BLaER1 treated with 17β-estradiol and CSF1 and Interleukin-3, amounts not matched to agents 10 nM and 100 nM (cell line): ENCODE measurements around the gene ASH1L.
"Not testable (repeated sequence)": the region's sequence is repeated elsewhere in the genome, so short reads cannot be mapped to it uniquely, and the experiment has no call there.

ENCODE experiments used
- H3K27ac ChIP-seq, 11 experiments: shearing (Covaris generic); formaldehyde crosslinking; 2 replicates each; pipeline ENCODE4 v1.8.1; 2022
- H3K27me3 ChIP-seq, 11 experiments: shearing (Covaris generic); formaldehyde crosslinking; 2 replicates each; pipeline ENCODE4 v1.8.1; 2022
- H3K36me3 ChIP-seq, 11 experiments: shearing (Covaris generic); formaldehyde crosslinking; 2 replicates each; pipeline ENCODE4 v1.8.1; 2022
- H3K4me1 ChIP-seq, 10 experiments: shearing (Covaris generic); formaldehyde crosslinking; 2 replicates each; pipeline ENCODE4 v1.8.1; 2022
- H3K4me2 ChIP-seq, 11 experiments: shearing (Covaris generic); formaldehyde crosslinking; 2 replicates each; pipeline ENCODE4 v1.8.1; 2022
- H3K4me3 ChIP-seq, 10 experiments: shearing (Covaris generic); formaldehyde crosslinking; 2 replicates each; pipeline ENCODE4 v1.8.1; 2022
- H3K9ac ChIP-seq, 11 experiments: shearing (Covaris generic); formaldehyde crosslinking; 2 replicates each; pipeline ENCODE4 v1.8.1; 2022
- H3K9me3 ChIP-seq, 11 experiments: shearing (Covaris generic); formaldehyde crosslinking; replicated peaks in 1 of 11; 2 replicates each; pipeline ENCODE4 v1.8.1; 2022
- H4K20me1 ChIP-seq, 11 experiments: shearing (Covaris generic); formaldehyde crosslinking; 2 replicates each; pipeline ENCODE4 v1.8.1; 2022
- Cebpa-rat ChIP-seq, 11 experiments: shearing (Covaris generic); IDR thresholded peaks; 2 replicates each; pipeline ENCODE4 v1.8.1; 2022

Gene ASH1L

DNA sequence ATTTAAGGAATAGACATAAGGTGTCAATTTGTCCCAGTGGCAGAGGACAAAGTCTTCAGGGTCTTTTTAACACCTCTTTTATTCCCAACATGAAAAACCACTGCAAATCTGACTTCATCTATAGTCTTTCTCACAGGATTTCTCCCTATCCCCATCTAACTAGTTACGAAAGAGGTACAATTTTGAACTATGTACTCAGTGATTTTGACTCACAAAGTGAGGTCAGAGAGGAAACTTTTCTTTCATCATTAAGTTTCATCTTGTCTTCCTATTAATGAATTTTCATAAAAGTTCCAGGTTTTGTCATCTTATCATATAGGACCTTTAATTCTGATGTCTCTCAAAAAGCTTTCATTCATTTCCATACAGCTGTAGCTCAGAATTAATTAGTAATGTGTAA lies 63.3 kb downstream of the ASH1L start:
- H3K9ac ChIP-seq = no peak overlapping the region
- no peaks in the 10 kb centered on the region for H3K9me3 ChIP-seq
- peaks cover 11 to 36% (median 25%) of the 10 kb centered on the region in 11 experiments for H3K36me3 ChIP-seq
- peak overlapping the region in 3 of 11 experiments; percentile 58 to 75 (median 67); a peak in 3 of 22 replicates for H3K4me2 ChIP-seq
- no peak overlapping the region for H3K4me3 ChIP-seq
- no peak overlapping the region for H3K27ac ChIP-seq
- no peaks in the 10 kb centered on the region for H3K27me3 ChIP-seq
- H3K4me1 ChIP-seq = peaks cover 9 to 42% (median 15%) of the 10 kb centered on the region in 10 experiments
- TF ChIP-seq Cebpa-rat (IDR thresholded peaks at IDR 0.05) = no peak
- H4K20me1 ChIP-seq = peaks cover 29 to 99% (median 90%) of the 10 kb centered on the region in 11 experiments; a peak in 21 of 22 replicates

GRCh38 chr1:155493595-155493994 lies 69.0 kb downstream of the ASH1L start:
- H3K4me1 ChIP-seq, H3K27me3 ChIP-seq, H3K9me3 ChIP-seq, H3K4me3 ChIP-seq, H3K9ac ChIP-seq, H3K4me2 ChIP-seq, H3K27ac ChIP-seq: not testable (repeated sequence)
- Histone ChIP-seq H3K36me3 (peaks cover 11 to 39% (median 21%) of the 10 kb centered on the region in 11 experiments; a peak in 21 of 22 replicates), H4K20me1 (peaks cover 10 to 97% (median 58%) of the 10 kb centered on the region in 11 experiments; a peak in 20 of 22 replicates)

DNA sequence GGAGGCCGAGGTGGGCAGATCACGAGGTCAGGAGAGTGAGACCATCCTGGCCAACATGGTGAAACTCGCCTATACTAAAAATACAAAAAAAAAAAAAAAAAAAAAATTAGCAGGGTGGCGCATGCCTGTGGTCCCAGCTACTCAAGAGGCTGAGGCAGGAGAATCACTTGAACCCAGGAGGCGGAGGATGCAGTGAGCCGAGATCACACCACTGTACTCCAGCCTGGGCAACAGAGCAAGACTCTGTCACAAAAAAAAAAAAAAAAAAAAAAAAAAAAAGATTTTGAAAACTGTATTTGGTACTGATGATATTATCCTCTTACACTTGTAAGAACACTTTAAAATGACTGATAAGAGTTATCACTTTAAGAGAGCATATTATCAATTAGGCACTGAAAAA lies 74.2 kb downstream of the ASH1L start:
- H3K9me3 ChIP-seq, H3K4me2 ChIP-seq, H3K4me3 ChIP-seq, H3K27ac ChIP-seq, H3K9ac ChIP-seq, H3K27me3 ChIP-seq: not testable (repeated sequence)
- H3K4me1 ChIP-seq = peaks cover 0 to 47% (median 19%) of the 10 kb centered on the region in 10 experiments; a peak in 14 of 20 replicates
- peaks cover 8 to 44% (median 19%) of the 10 kb centered on the region in 11 experiments; a peak in 19 of 22 replicates for H3K36me3 ChIP-seq
- peaks cover 0 to 79% (median 31%) of the 10 kb centered on the region in 11 experiments; a peak in 18 of 22 replicates for H4K20me1 ChIP-seq

- Histone ChIP-seq H3K36me3 (peaks cover 8 to 53% (median 24%) of the 10 kb centered on the region in 11 experiments; a peak in 21 of 22 replicates), H3K9me3 (0 out of 22 replicates have a peak, but pooled peaks cover 0 to 6% (median 0%) of the 10 kb centered on the region in 11 experiments), H3K9ac (no peak overlapping the region), H3K27me3 (no peaks in the 10 kb centered on the region), H3K4me2 (peak overlapping the region in 2 of 11 experiments; percentile 84 to 91; a peak in 4 of 22 replicates), H3K27ac (peak overlapping the region in 5 of 11 experiments; percentile 2 to 73 (median 69); a peak in 6 of 22 replicates), H3K4me3 (no peak overlapping the region), H3K4me1 (peaks cover 0 to 47% (median 19%) of the 10 kb centered on the region in 10 experiments; a peak in 14 of 20 replicates), H4K20me1 (peaks cover 0 to 72% (median 26%) of the 10 kb centered on the region in 11 experiments; a peak in 15 of 22 replicates)
- no peak for TF ChIP-seq Cebpa-rat (IDR thresholded peaks at IDR 0.05)
Observed at GRCh38 chr1:155487541-155487940, 75.1 kb downstream of the ASH1L start.

DNA sequence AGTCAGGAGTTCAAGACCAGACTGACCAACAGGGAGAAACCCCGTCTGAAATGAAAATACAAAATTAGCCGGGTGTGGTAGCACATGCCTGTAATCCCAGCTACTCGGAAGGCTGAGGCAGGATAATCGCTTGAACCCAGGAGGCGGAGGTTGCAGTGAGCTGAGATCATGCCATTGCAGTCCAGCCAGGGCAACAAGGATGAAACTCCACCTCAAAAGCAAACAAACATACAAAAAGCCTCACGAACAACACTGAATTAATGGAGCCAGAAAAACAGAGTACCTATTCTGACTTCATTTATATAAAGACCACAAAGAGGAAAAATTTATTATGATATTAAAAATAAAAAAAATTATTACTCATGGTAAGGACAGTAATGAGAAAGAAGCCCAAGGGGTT lies 75.7 kb downstream of the ASH1L start:
- H3K9me3 ChIP-seq, H3K4me3 ChIP-seq, H3K27me3 ChIP-seq: not testable (repeated sequence)
- Histone ChIP-seq H3K9ac (peak overlapping the region in 1 of 11 experiments; percentile 28; a peak in 2 of 22 replicates), H3K4me1 (peaks cover 0 to 47% (median 19%) of the 10 kb centered on the region in 10 experiments; a peak in 14 of 20 replicates), H3K36me3 (peaks cover 14 to 59% (median 30%) of the 10 kb centered on the region in 11 experiments), H3K4me2 (peak overlapping the region in 5 of 11 experiments; percentile 22 to 91 (median 72); a peak in 8 of 22 replicates), H3K27ac (peak overlapping the region in 6 of 11 experiments; percentile 2 to 73 (median 65); a peak in 11 of 22 replicates), H4K20me1 (peaks cover 0 to 67% (median 26%) of the 10 kb centered on the region in 11 experiments; a peak in 15 of 22 replicates)

- H3K9ac ChIP-seq = peak overlapping the region in 2 of 11 experiments; percentile 34 to 41; a peak in 6 of 22 replicates
- no peak for TF ChIP-seq Cebpa-rat (IDR thresholded peaks at IDR 0.05)
- H3K4me2 ChIP-seq = peak overlapping the region in 7 of 11 experiments; percentile 14 to 91 (median 71); a peak in 11 of 22 replicates
- H3K4me3 ChIP-seq = peak overlapping the region in 1 of 10 experiments; percentile 10; a peak in 1 of 20 replicates
- peaks cover 0 to 9% (median 0%) of the 10 kb centered on the region in 11 experiments; a peak in 2 of 22 replicates for H3K9me3 ChIP-seq
- peaks cover 24 to 69% (median 40%) of the 10 kb centered on the region in 11 experiments for H3K36me3 ChIP-seq
- peaks cover 0 to 57% (median 22%) of the 10 kb centered on the region in 11 experiments; a peak in 14 of 22 replicates for H4K20me1 ChIP-seq
- peak overlapping the region in 8 of 11 experiments; percentile 20 to 73 (median 56); a peak in 13 of 22 replicates for H3K27ac ChIP-seq
- no peaks in the 10 kb centered on the region for H3K27me3 ChIP-seq
- peaks cover 0 to 55% (median 19%) of the 10 kb centered on the region in 10 experiments; a peak in 14 of 20 replicates for H3K4me1 ChIP-seq
Observed at GRCh38 chr1:155485945-155486344, 76.7 kb downstream of the ASH1L start.

GRCh38 chr1:155485222-155485621 lies 77.4 kb downstream of the ASH1L start:
- H3K4me2 ChIP-seq = peak overlapping the region in 6 of 11 experiments; percentile 41 to 91 (median 72); a peak in 9 of 22 replicates
- H3K4me1 ChIP-seq = peaks cover 2 to 62% (median 23%) of the 10 kb centered on the region in 10 experiments; a peak in 18 of 20 replicates
- H3K4me3 ChIP-seq = peak overlapping the region in 2 of 10 experiments; percentile 10 to 14; a peak in 2 of 20 replicates

GRCh38 chr1:155481741-155482241 lies 80.8 kb downstream of the ASH1L start:
- Histone ChIP-seq H3K27me3 (no peaks in the 10 kb centered on the region), H3K4me2 (no peak overlapping the region), H3K27ac (no peak overlapping the region), H3K4me1 (peaks cover 17 to 72% (median 45%) of the 10 kb centered on the region in 10 experiments; a peak in 19 of 20 replicates), H4K20me1 (peaks cover 0 to 39% (median 10%) of the 10 kb centered on the region in 11 experiments; a peak in 13 of 22 replicates), H3K4me3 (no peak overlapping the region), H3K9me3 (peaks cover 0 to 16% (median 4%) of the 10 kb centered on the region in 11 experiments; a peak in 2 of 22 replicates), H3K9ac (no peak overlapping the region), H3K36me3 (peaks cover 35 to 78% (median 56%) of the 10 kb centered on the region in 11 experiments)
- TF ChIP-seq Cebpa-rat (IDR thresholded peaks at IDR 0.05) = no peak

More at GRCh38 chr1:155485222-155485621, 77.4 kb downstream of the ASH1L start:
- Histone ChIP-seq H4K20me1 (peaks cover 0 to 50% (median 17%) of the 10 kb centered on the region in 11 experiments; a peak in 14 of 22 replicates), H3K36me3 (peaks cover 25 to 71% (median 43%) of the 10 kb centered on the region in 11 experiments), H3K9me3 (peaks cover 0 to 9% (median under 1%) of the 10 kb centered on the region in 11 experiments; a peak in 2 of 22 replicates), H3K27ac (peak overlapping the region in 6 of 11 experiments; percentile 41 to 73 (median 60); a peak in 11 of 22 replicates), H3K9ac (peak overlapping the region in 3 of 11 experiments; percentile 26 to 37 (median 34); a peak in 6 of 22 replicates), H3K27me3 (no peaks in the 10 kb centered on the region)
- no peak for TF ChIP-seq Cebpa-rat (IDR thresholded peaks at IDR 0.05)
